Measurements from ENCODE around the gene C8G. TPM values are rescaled to one million over a fixed set of nuclear protein-coding genes. Genes with fewer than 3 reads are reported as not detected.
A peak's percentile ranks its signal among the peaks of the same experiment; 100 is the strongest.

Gene C8G
- total RNA-seq, 2 donors from 2014 or later: 2.4 to 2.5 TPM

DNA sequence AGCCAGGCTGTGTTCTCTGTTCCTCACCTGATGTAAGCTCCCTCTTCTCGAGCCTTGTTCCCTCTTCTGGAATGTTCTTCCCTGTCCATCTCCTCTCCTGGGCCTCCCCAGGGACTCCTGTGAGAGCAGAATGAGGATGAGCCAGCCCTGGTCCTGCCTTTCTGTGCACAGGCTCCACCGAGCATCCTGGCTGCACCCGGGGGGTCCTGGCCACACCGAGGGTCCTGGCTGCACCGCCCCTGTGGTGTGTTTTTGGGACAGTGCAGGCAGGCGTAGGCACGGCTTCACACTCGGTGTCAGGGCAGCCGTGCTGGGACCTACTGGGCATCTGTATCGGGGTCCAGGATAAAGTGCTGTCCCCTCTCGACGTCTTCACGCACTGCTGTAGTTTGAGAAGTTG lies 18.3 kb upstream of the C8G start:
- no peak for ATAC-seq
- no peak for DNase-seq (ENCODE audit: low spot score)
- peak overlapping the region; percentile 46 to 74 for H3K27ac Mint-ChIP-seq
- no peak overlapping the region for H3K4me3 Mint-ChIP-seq
- peaks cover 7 to 19% of the 10 kb centered on the region in 2 donors for H3K4me1 Mint-ChIP-seq (ENCODE audit: low read depth in 2 of 2)
- peaks cover 6% of the 10 kb centered on the region for H3K36me3 Mint-ChIP-seq
- no peaks in the 10 kb centered on the region for H3K27me3 Mint-ChIP-seq
- no peaks in the 10 kb centered on the region for H3K9me3 Mint-ChIP-seq

DNA sequence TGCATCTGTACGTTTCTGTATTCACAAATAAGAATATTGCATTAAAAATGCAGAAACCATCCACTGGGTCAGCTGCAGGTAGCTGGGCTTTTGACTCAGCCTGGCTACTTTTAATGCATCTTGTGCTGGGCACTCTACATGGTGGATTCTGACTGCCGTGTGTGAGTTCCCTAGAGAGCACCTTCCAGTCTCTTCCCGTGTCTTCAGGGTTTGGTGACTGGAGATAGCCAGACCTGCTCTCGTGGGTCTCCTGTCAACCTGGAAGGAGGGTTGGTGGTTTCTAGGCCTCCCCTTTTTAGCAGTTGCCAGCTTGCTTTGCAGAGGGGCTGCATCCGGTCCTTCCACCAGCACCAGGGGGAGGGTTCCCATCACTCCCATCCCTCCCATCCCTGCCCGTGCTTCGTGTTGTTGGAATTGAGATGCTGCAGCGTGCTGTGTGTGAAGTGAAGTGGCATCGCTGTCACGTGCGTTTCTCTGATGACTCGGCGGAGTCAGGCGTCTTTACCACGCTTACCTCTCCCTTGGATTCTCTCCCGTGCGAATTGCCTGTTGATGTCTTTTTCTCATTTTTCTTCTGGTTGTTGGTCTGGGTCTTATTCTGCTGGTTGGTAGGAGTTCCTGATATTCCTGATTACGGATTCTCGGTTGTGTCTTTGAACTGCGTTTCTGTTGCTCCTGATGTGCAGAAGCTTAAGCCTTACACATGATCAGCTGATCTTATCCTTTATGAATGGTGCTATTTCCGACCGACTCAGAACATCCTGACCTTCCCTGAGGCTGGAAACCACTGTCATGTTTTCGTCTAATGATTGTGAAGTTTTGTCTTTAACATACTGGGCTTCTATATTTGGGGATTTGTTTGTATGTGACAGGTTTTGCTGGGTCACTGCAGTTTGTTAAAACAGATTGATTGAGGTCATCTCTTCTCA lies 17.4 kb upstream of the C8G start:
- Mint-ChIP-seq H3K27me3 (no peaks in the 10 kb centered on the region), H3K9me3 (no peaks in the 10 kb centered on the region), H3K36me3 (peaks cover 6% of the 10 kb centered on the region), H3K4me3 (no peak overlapping the region), H3K4me1 (ENCODE audit: low read depth in 2 of 2) (peaks cover 13 to 24% of the 10 kb centered on the region in 2 donors), H3K27ac (peak overlapping the region; percentile 46 to 74)
- ATAC-seq (no peak), DNase-seq (ENCODE audit: low spot score) (no peak)

DNA sequence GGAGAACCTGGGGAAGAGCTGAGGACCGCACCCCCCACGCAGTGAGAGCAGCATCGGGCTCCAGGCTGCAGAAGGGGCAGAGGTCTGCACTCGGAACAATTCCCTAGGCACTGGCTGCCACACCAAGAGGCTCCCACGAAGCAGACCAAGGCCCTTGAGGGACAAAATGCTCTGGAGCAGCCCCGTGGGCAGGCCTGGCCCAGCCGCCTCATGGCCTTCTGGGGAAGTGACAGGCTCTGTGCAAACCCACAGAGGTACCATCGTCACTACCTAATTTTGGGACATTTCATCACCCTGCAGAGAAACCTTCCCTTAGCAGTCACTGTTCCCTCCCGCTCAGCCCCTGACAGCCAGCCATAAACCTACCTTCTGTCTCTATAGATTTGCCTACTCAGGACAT lies 16.5 kb upstream of the C8G start:
- ATAC-seq (no peak), DNase-seq (ENCODE audit: low spot score) (no peak)
- no peaks in the 10 kb centered on the region for H3K27me3 Mint-ChIP-seq
- H3K9me3 Mint-ChIP-seq: no peaks in the 10 kb centered on the region
- peaks cover 23 to 28% of the 10 kb centered on the region in 2 donors for H3K4me1 Mint-ChIP-seq (ENCODE audit: low read depth in 2 of 2)
- peaks cover 11% of the 10 kb centered on the region for H3K36me3 Mint-ChIP-seq
- no peak overlapping the region for H3K27ac Mint-ChIP-seq
- no peak overlapping the region for H3K4me3 Mint-ChIP-seq

DNA sequence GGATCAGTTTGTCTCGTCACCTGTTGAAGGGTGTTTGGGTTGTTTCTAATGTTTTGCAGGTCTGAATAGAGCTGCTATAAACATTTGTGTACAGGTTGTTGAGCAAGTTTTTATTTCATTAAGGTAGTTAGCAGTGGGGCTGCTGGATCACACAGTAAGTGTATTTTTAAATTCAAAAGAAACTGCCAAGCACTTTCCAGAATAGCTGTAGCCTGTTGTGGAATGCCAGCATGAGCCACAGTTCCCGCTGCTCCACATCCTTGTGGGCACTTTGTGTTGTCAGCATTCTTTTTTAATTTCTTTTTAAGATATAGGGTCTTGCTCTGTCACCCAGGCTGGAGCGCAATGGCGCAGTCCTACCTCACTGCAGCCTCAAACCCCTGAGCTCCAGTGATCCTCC lies 15.0 kb upstream of the C8G start:
- DNase-seq (ENCODE audit: low spot score) (no peak), ATAC-seq (no peak)
- Mint-ChIP-seq H3K27me3 (no peaks in the 10 kb centered on the region), H3K9me3 (no peaks in the 10 kb centered on the region), H3K36me3 (peaks cover 11% of the 10 kb centered on the region), H3K27ac (peak overlapping the region in 1 of 2 donors; percentile 86), H3K4me3 (no peak overlapping the region), H3K4me1 (ENCODE audit: low read depth in 2 of 2) (peaks cover 29 to 40% of the 10 kb centered on the region in 2 donors)

DNA sequence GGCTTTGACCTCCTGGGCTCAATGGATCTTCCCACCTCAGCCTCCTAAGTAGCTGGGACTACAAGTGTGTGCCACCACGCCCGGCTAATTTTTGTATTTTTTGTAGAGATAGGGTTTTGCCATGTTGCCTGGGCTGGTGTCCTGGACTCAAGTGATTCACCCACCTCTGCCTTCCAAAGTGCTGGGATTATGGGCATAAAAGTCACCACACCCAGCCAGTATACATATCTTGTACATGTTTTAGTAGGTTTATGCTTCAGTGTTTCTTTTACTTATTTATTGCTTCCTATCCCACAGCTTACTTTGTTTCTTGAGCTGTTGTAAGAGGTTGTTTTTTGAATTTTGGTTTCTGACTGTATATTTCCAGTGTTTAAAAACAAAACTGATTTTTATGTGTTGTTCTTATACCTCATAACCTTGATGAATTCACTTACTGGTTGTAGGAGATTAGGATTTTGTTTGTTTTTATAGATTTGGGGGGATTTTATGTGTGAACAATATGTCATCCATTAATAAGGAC lies 13.4 kb upstream of the C8G start:
- H3K27me3 Mint-ChIP-seq: no peaks in the 10 kb centered on the region
- H3K27ac Mint-ChIP-seq: peak overlapping the region; percentile 66 to 86
- ATAC-seq (no peak), DNase-seq (ENCODE audit: low spot score) (no peak)
- H3K4me1 Mint-ChIP-seq (ENCODE audit: low read depth in 2 of 2): peaks cover 34 to 45% of the 10 kb centered on the region in 2 donors
- H3K36me3 Mint-ChIP-seq: peaks cover 11% of the 10 kb centered on the region
- H3K9me3 Mint-ChIP-seq: no peaks in the 10 kb centered on the region
- peak overlapping the region; percentile 47 for H3K4me3 Mint-ChIP-seq

DNA sequence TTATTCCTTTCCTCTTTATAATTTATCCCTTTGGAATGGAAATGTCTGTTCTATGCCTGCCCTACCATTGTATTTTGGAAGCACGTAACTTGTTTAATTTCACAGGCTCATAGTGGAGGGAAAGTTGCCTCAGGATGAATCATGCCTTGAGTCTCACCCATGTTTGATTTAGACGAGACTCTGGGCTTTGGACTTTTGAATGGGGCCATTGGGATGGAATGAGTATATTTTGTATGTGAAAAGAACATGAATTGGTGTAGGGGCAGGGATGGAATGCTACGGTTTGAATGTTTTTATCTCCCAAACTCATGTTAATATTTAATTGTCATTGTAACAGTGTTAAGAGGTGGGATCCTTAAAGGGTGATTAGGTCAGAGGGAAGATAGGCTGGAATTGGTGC lies 10.8 kb upstream of the C8G start:
- no peaks in the 10 kb centered on the region for H3K27me3 Mint-ChIP-seq
- no peak overlapping the region for H3K4me3 Mint-ChIP-seq

DNA sequence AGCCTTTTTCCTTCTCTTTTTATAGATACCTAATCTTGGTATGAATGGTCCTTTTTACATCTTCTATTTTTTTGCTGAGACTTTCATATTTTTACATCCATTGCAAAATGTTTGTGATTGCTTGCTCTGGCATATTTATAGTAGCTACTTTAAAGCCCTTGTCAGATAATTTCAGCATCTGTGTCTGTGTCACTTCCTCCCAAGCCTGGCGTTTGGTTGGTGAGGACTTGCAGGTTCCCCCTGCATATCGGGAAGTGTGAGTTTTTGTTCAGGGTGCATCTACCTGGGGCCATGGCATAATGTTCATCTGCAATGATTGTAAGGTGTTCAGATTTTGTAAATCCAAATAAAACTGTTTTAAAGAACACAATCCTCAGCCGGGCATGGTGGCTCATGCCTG lies 9.4 kb upstream of the C8G start:
- Mint-ChIP-seq H3K9me3 (no peaks in the 10 kb centered on the region), H3K27me3 (no peaks in the 10 kb centered on the region), H3K36me3 (peaks cover 11% of the 10 kb centered on the region), H3K4me1 (ENCODE audit: low read depth in 2 of 2) (peaks cover 36 to 42% of the 10 kb centered on the region in 2 donors), H3K27ac (no peak overlapping the region), H3K4me3 (no peak overlapping the region)
- no peak for DNase-seq (ENCODE audit: low spot score)
- ATAC-seq: no peak

More for the DNA sequence above, 10.8 kb upstream of the C8G start:
- Mint-ChIP-seq H3K36me3 (peaks cover 11% of the 10 kb centered on the region), H3K4me1 (ENCODE audit: low read depth in 2 of 2) (peaks cover 34 to 38% of the 10 kb centered on the region in 2 donors), H3K9me3 (no peaks in the 10 kb centered on the region), H3K27ac (peak overlapping the region in 1 of 2 donors; percentile 86)
- ATAC-seq (no peak), DNase-seq (ENCODE audit: low spot score) (no peak)

DNA sequence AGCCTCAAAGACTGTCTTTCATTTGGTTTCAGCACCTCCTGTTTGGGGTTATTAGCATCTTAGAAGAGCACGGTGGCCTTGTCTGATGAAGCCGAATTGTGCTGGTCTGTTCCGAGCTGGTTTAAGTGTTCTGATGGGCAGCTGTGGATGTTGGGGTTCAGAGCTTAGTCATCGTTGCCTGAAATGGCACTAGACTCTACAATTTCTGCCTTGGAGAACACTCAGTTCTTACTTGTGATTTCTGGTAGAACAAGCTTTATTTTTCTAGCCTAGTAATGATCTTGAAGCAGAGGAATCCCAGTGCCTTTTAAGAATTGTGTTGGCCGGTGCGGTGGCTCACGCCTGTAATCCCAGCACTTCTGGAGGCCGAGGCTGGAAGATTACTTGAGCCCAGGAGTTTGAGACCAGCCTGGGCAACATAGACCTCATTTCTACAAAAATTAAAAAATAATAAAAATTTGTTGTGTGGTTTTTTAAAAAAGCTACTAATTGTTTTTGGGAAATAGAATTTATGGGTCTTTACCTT lies 8.3 kb upstream of the C8G start:
- no peak for DNase-seq (ENCODE audit: low spot score)
- Mint-ChIP-seq H3K9me3 (no peaks in the 10 kb centered on the region), H3K4me3 (no peak overlapping the region), H3K36me3 (peaks cover 11% of the 10 kb centered on the region), H3K27me3 (no peaks in the 10 kb centered on the region), H3K27ac (peak overlapping the region in 1 of 2 donors; percentile 43), H3K4me1 (ENCODE audit: low read depth in 2 of 2) (peaks cover 35 to 43% of the 10 kb centered on the region in 2 donors)
- ATAC-seq: no peak

DNA sequence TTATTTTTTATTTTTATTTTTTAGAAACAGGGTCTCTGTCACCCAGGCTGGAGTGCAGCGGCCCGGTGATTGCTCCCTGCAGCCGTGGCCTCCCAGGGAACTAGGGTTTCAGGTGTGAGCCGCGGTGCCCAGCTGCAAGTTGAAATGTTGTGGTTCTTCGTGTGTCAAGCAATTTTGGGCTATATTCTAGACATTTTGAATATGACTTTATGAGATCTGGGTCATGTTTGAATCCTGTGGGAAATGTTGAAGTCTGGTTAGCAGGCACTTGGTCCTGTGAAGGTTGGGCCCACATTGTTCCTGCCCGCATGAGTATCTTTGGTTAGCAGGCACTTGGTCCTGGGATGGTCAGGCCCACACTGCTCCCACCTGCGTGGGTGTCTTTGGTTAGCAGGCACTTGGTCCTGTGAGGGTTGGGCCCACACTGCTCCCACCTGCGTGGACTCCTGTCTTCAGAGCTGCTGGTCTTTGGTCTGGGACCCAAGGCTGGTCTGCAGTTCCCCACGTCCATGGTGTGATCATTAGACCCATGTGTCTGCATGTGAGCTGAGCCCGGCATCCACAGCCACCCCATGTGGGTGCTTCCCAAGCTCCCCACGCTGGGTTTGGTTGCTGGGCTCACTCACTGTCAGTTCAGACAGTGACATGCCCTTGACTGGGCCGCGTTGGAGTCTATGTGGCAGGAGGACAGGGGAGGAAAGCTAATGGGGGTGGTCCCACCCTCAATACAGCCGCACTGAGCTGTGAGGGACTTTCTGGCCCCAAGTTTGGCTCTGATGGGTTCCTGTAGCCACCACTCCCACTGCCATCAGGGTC lies 7.6 kb upstream of the C8G start:
- H3K4me3 Mint-ChIP-seq: no peak overlapping the region
- no peaks in the 10 kb centered on the region for H3K27me3 Mint-ChIP-seq
- peaks cover 11% of the 10 kb centered on the region for H3K36me3 Mint-ChIP-seq
- H3K4me1 Mint-ChIP-seq (ENCODE audit: low read depth in 2 of 2): peaks cover 29 to 39% of the 10 kb centered on the region in 2 donors
- no peaks in the 10 kb centered on the region for H3K9me3 Mint-ChIP-seq
- no peak for ATAC-seq
- DNase-seq (ENCODE audit: low spot score): no peak
- H3K27ac Mint-ChIP-seq: no peak overlapping the region

DNA sequence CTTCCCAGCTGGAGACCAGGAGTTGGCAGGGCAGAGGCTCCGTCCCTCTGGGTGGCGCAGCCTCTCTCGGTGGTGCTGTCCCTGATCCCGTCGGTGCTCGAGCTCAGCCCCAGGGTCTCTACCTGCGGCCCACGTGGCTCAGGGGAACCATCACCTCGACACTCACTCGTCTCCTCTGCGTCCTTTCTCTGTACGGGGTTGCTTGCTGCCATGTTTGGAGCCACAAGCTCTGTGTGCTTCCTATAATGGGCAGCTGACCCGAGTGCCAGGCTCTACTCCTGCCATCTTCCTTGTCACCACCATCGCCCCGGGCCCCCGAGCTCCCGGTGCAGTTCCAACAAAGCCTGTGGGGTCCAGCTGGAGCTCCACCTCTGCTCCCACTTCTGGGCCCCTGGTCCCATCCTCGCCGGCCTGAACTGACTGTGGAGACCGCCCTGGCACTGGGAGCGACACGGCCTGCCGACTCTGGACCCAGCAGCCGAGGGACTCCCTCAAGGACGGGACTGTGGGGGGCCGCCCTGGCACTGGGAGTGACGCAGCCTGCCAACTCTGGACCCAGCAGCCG lies 5.5 kb upstream of the C8G start:
- DNase-seq (ENCODE audit: low spot score) (no peak), ATAC-seq (no peak)
- H3K36me3 Mint-ChIP-seq: peaks cover 6% of the 10 kb centered on the region
- peak overlapping the region; percentile 39 to 65 for H3K27ac Mint-ChIP-seq
- peak overlapping the region; percentile 20 for H3K4me3 Mint-ChIP-seq
- H3K4me1 Mint-ChIP-seq (ENCODE audit: low read depth in 2 of 2): peaks cover 13 to 20% of the 10 kb centered on the region in 2 donors
- no peaks in the 10 kb centered on the region for H3K9me3 Mint-ChIP-seq
- no peaks in the 10 kb centered on the region for H3K27me3 Mint-ChIP-seq

DNA sequence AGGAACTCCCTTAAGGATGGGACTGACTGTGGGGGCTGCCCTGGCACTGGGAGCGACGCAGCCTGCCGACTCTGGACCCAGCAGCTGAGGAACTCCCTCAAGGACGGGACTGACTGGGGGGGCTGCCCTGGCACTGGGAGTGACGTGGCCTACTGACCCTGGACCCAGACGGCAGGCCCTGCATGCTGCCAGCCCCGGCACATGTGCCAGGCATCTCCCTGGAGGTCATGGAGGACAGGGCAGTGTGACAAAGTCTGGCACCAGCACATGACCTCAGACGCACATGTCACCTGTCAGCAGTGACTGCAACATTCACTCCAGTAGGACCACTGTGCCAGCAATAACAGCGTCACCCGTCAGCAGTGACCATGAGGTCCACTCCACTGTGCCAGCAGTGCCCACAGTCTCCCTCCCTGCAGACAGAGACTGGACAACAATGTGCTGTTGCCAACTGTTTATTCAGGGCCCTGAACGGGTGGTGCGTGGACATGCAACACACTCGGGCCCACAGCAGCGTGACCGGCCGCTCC lies 5.0 kb upstream of the C8G start:
- Mint-ChIP-seq H3K9me3 (no peaks in the 10 kb centered on the region), H3K4me1 (ENCODE audit: low read depth in 2 of 2) (peaks cover 18 to 21% of the 10 kb centered on the region in 2 donors), H3K36me3 (peaks cover 6% of the 10 kb centered on the region), H3K27me3 (no peaks in the 10 kb centered on the region), H3K27ac (peak overlapping the region in 1 of 2 donors; percentile 39), H3K4me3 (no peak overlapping the region)
- DNase-seq (ENCODE audit: low spot score): no peak
- no peak for ATAC-seq

DNA sequence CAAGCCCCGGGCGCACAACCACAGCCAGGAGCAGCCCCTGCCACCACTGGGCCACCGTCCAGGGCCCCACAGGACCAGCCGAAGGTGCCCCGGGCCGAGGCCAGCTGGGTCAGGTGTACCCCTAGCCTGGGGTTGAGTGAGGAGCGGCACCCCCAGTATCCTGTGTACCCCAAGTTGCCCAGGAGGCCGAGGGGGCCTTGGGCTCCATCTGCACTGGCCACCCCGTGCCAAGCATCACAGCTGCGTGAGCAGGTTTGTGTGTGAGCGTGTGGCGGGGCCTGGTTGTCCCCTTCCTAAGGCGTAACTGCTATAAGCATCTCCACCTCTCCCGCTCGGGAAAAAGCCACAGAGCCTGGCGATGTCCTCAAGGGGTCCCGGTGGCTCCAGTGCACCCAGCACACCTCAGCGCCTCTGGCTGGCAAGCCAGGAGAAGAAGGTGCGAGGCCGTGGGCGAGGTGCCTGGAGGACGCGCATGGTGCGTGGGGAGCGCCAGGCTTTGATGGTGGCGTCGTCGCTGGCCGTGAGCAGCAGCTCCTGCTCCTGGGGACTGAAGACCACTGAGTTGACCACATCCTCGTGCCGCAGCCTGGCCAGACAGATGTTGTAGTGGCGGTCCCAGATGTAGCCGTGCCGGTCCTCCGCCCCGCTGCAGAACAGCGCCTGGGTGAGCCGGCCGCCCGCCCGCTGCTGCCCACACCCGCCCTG lies 4.4 kb upstream of the C8G start:
- H3K27me3 Mint-ChIP-seq: no peaks in the 10 kb centered on the region
- H3K9me3 Mint-ChIP-seq: no peaks in the 10 kb centered on the region
- DNase-seq (ENCODE audit: low spot score): no peak
- H3K4me1 Mint-ChIP-seq (ENCODE audit: low read depth in 2 of 2): peaks cover 19 to 21% of the 10 kb centered on the region in 2 donors
- no peak overlapping the region for H3K27ac Mint-ChIP-seq
- H3K4me3 Mint-ChIP-seq: no peak overlapping the region
- no peak for ATAC-seq
- peaks cover 6% of the 10 kb centered on the region for H3K36me3 Mint-ChIP-seq
